GM18861 (cell line): ENCODE results near the gene RASA2.

Source experiments
- ATAC-seq: cut with Tn5 transposase; IDR thresholded peaks from one replicate; pipeline ENCODE4 v1.9.1; 2021; ENCODE audit not compliant: unreplicated experiment

The RASA2 gene

GRCh38 chr3:141486746-141487520, at the start of gene RASA2:
TSS of gene RASA2 (plus strand) at chr3:141487027. CDS start at chr3:141487084, 57 bp downstream.
- ATAC-seq, result peak; percentile 42

GRCh38 chr3:141439589-141439988, 47.2 kb upstream of the RASA2 start:
- no peak for ATAC-seq

DNA sequence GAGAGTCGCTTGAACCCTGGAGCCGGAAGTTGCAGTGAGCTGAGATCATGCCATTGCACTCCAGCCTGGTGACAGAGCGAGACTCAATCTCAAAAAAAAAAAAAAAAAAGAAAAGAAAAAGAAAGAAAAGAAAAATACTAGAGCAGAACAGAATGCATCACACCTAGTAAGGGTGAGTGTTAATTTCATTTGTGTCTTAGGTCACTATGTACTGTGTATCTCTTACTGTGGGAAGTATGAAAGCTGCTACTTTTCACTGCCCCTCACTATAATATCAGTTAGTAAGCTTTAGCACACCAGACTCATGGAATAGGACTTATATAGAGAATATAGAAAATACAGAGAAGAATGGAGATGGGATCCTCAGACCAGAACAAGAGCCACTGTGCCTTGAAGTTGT, 45.9 kb upstream of the RASA2 start:
- no peak for ATAC-seq

GRCh38 chr3:141441381-141442364, 45.2 kb upstream of the RASA2 start:
- peak; percentile 92 for ATAC-seq

GRCh38 chr3:141442446-141442845, 44.4 kb upstream of the RASA2 start:
- no peak for ATAC-seq

DNA sequence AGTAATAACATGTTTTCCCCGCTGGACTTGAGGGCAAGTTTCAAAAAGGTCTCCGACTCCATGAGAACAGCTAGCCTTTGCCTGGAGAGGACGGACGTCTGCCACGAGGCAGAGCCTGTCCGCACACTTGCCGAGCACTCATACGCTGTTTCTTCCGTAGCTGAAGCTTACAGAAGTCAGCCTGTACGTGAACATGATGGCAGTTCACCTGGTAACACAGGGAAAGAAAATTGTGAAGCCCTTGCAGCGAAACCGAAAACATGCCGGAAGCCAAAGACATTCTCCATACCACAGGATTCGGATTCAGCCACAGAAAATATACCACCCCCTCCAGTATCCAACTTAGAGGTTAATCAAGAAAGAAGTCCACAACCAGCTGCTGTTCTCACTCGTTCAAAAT, 43.9 kb upstream of the RASA2 start:
- ATAC-seq, result no peak

DNA sequence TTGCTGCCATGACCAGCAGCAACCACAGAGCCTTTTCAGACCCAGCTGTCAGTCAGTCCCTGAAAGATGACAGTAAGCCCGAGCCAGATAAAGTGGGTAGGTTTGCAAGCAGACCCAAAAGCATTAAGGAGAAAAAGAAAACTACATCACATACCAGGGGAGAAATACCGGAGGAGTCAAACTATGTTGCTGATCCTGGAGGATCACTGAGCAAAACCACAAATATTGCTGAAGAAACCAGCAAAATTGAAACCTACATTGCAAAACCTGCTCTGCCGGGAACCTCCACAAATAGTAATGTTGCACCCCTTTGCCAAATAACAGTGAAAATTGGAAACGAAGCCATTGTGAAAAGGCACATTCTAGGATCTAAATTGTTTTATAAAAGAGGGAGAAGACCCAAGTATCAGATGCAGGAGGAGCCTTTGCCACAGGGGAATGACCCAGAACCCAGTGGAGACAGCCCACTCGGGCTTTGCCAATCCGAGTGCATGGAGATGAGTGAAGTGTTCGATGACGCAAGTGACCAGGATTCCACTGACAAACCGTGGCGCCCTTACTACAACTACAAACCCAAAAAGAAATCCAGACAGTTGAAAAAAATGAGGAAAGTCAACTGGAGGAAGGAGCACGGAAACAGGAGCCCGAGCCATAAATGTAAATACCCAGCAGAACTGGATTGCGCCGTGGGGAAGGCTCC, 42.1 kb upstream of the RASA2 start:
- ATAC-seq, result no peak

DNA sequence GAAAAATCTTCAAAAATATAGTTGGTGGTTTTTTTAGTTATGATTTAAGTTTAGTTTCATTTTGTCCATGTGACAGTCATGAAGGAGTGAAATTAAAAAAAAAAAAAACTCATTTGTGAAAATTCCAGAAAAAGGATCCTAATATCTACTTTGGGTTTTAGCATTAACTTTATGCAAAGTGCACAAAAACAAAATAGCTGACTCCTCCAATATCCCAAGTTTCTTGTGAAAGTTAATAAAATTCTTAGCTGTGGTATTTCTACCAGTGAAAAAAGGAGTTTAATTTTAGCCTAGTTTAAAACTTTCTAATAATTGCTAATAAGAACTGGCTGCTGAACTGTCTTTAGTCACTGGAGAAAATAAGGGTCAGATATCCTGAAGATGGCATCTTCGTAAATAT, 40.8 kb upstream of the RASA2 start:
- ATAC-seq, result no peak

- no peak for ATAC-seq
Observed at GRCh38 chr3:141446737-141447136, 40.1 kb upstream of the RASA2 start.

DNA sequence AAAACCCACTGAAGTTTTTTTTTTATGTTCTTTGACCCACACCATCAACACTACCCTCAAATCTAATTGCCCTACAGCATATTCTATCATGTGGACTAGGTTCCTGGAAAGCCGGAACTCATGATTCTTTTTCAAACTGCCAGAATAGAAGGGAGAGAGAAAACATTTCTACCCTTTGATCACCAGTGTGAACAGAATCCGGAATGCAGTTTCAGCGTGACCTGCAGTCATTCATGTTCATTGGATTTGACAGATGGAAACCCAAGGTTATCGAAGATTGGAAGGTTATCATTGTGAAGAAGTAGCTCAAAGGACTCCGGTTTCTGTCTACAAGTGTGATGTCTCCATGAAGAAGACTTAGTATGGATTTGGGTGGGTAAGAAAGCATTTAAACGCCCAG, 39.4 kb upstream of the RASA2 start:
- no peak for ATAC-seq

DNA sequence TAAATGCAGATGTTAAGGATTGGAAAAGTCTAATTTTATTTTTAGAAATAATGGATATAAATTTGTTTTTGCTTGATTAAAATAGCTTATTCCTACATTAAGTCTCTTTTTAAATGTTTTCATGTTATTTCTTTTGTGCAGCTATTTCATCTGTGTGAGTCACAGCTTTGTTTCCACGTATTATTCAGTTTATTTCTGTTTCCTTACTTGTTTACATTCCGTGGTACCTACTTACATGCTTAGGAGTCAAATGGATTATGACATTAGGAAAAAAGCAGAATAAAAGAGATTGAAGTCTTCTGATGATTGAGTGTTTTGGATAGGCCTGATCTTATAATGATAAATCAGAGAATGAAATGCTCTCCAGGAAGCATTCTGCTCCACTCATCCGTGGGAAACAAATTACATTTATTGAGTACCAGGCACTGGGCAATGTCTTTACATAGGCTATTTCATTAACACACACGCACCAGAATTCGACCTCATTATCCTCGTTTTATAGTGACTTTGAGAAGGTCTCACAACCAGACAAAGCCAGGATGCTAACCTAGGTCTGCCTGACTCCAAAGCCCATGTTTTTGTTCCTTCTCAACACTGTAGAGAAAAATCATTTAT, 38.1 kb upstream of the RASA2 start:
- ATAC-seq, result no peak

GRCh38 chr3:141449424-141449823, 37.4 kb upstream of the RASA2 start:
- no peak for ATAC-seq

GRCh38 chr3:141450727-141451375, 36.0 kb upstream of the RASA2 start:
- no peak for ATAC-seq

- peak; percentile 77 for ATAC-seq
Observed at GRCh38 chr3:141452045-141452444, 34.8 kb upstream of the RASA2 start.

- no peak for ATAC-seq
Observed at GRCh38 chr3:141452773-141453172, 34.1 kb upstream of the RASA2 start.

GRCh38 chr3:141454054-141454453, 32.8 kb upstream of the RASA2 start:
- no peak for ATAC-seq

DNA sequence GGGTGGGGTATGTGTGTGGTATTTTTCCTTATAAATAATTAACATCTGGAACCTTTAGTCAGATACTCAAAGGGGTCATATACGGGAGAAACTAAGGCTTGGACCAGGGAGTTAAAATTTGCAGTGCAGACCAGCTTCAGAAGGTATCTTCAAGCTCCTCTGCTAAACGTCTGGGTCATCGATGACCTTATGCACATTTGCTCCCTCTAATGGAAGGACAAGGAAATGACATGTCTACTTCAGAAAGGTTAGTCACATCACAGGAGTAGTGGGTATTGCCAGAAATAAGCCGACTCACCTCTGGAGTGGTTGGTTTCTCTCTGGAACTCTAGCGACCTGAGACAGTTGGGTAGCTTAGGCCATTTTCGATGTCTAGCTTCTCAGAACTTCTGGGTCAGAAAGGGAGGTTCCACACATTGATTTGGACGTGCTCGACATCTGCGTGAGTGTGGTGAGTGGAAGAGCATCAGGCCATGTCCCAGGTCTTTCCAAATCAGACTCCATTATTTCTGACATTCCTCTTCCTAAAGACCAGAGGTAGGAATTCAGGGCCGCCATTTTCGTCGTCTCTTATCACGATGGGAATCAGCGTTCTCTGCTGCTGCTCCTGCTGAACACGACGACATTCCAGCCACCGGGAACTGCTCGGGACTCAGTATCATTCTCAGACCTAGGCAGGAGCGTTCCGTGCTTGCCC, 31.8 kb upstream of the RASA2 start:
- ATAC-seq, result peak; percentile 50

- ATAC-seq, result no peak
Observed at GRCh38 chr3:141455603-141456300, 31.1 kb upstream of the RASA2 start.

GRCh38 chr3:141456301-141456625, 30.6 kb upstream of the RASA2 start:
- no peak for ATAC-seq
